HG03097 (cell line): ENCODE measurements around the gene LRRC14B.
"Not testable (repeated sequence)": the region's sequence is repeated elsewhere in the genome, so short reads cannot be mapped to it uniquely, and the experiment has no call there.

ENCODE experiments used
- ATAC-seq: cut with Tn5 transposase; IDR thresholded peaks from one replicate; pipeline ENCODE4 v1.9.1; 2021; ENCODE audit not compliant: unreplicated experiment, low FRiP score

Gene LRRC14B

GRCh38 chr5:159448-160172, 31.7 kb upstream of the LRRC14B start:
- ATAC-seq, result no peak

- no peak for ATAC-seq
These were observed 31.2 kb upstream of the LRRC14B start for GRCh38 chr5:160173-160510.

- ATAC-seq, result no peak
These were observed 30.1 kb upstream of the LRRC14B start for GRCh38 chr5:160921-161802.

- ATAC-seq, result no peak
These were observed 29.5 kb upstream of the LRRC14B start for GRCh38 chr5:161803-162110.

- ATAC-seq, result no peak
These were observed 29.1 kb upstream of the LRRC14B start for GRCh38 chr5:162190-162564.

- no peak for ATAC-seq
These were observed 28.5 kb upstream of the LRRC14B start for GRCh38 chr5:162565-163337.

GRCh38 chr5:163338-163620, 28.0 kb upstream of the LRRC14B start:
- no peak for ATAC-seq

- no peak for ATAC-seq
These were observed 27.5 kb upstream of the LRRC14B start for GRCh38 chr5:163841-164240.

- no peak for ATAC-seq
These were observed 27.1 kb upstream of the LRRC14B start for GRCh38 chr5:164244-164643.

- ATAC-seq, result not testable (repeated sequence)
These were observed 26.5 kb upstream of the LRRC14B start for GRCh38 chr5:164783-165182.

GRCh38 chr5:166441-167372, 24.6 kb upstream of the LRRC14B start:
- ATAC-seq, result no peak

GRCh38 chr5:167511-167910, 23.8 kb upstream of the LRRC14B start:
- ATAC-seq, result no peak

- no peak for ATAC-seq
These were observed 23.2 kb upstream of the LRRC14B start for GRCh38 chr5:167982-168660.

- ATAC-seq, result no peak
These were observed 22.1 kb upstream of the LRRC14B start for GRCh38 chr5:169071-169727.

GRCh38 chr5:169728-170094, 21.6 kb upstream of the LRRC14B start:
- ATAC-seq, result no peak

- ATAC-seq, result no peak
These were observed 20.1 kb upstream of the LRRC14B start for GRCh38 chr5:170971-171800.

GRCh38 chr5:171801-172331, 19.4 kb upstream of the LRRC14B start:
- no peak for ATAC-seq

- ATAC-seq, result no peak
These were observed 18.9 kb upstream of the LRRC14B start for GRCh38 chr5:172421-172820.

GRCh38 chr5:172841-173251, 18.4 kb upstream of the LRRC14B start:
- ATAC-seq, result no peak
